Astrocyte (in vitro differentiated cells and primary cell): Measurements from ENCODE around the gene CLN5.

Source experiments
- EZH2 ChIP-seq: IDR thresholded peaks from 2 replicates; pipeline ENCODE4 v1.6.1; 2012; ENCODE audit warnings: mild to moderate bottlenecking, low read length, inconsistent platforms; ENCODE audit not compliant: insufficient read depth
- TF ChIP-seq, protein P1 (sequence below): IDR thresholded peaks from 2 replicates; pipeline ENCODE4 v1.5.1; 2011; ENCODE audit warnings: low read depth, mild to moderate bottlenecking, inconsistent platforms, low read length, moderate library complexity; ENCODE audit not compliant: insufficient read depth

DNA sequence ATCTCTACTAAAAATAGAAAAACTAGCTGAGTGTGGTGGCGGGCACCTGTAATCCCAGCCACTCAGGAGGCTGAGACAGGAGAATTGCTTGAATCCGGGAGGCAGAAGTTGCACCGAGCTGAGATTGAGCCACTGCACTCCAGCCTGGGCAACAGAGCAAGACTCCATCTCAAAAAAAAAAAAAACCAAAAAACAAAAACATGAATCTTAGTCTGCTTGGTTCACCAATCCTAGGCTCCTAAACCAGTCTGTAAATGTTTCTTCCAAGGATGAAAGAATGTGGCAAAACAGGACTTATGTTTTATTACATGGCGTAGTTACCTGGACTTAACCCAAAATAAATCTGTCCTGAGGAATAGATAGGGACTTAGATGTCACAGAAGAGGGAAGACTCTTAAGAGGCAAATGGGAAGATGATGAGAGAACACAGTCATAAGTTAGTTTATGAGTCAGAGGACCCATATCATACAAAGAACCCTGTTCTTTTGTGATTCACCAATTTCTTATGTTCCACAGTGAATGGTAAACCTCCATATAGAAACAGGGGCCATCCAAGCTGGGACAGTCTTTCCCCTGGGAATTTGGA, 41.9 kb downstream of the CLN5 start:
- TF ChIP-seq, protein P1, sequence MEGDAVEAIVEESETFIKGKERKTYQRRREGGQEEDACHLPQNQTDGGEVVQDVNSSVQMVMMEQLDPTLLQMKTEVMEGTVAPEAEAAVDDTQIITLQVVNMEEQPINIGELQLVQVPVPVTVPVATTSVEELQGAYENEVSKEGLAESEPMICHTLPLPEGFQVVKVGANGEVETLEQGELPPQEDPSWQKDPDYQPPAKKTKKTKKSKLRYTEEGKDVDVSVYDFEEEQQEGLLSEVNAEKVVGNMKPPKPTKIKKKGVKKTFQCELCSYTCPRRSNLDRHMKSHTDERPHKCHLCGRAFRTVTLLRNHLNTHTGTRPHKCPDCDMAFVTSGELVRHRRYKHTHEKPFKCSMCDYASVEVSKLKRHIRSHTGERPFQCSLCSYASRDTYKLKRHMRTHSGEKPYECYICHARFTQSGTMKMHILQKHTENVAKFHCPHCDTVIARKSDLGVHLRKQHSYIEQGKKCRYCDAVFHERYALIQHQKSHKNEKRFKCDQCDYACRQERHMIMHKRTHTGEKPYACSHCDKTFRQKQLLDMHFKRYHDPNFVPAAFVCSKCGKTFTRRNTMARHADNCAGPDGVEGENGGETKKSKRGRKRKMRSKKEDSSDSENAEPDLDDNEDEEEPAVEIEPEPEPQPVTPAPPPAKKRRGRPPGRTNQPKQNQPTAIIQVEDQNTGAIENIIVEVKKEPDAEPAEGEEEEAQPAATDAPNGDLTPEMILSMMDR = no peak
- no peak for TF ChIP-seq EZH2
